WTC11 (cell line): ENCODE data around the gene PRSS8. TPM values are rescaled to one million over a fixed set of nuclear protein-coding genes. Genes with fewer than 3 reads are reported as not detected.
A peak's percentile ranks its signal among the peaks of the same experiment; 100 is the strongest.

ENCODE experiments used
- ATAC-seq: fragments of 200-7000 bp; cut with Tn5 transposase; 2 replicates; pipeline ENCODE4 v1.10.0; 2021; ENCODE audit warnings: mild to moderate bottlenecking, moderate library complexity
- CTCF ChIA-PET: fragments of 300-600 bp; sonication (Branson Sonifier 250); formaldehyde crosslinking; loops from one replicate; lab custom pipeline; 2021; ENCODE audit warnings: antibody characterized with exemption; lab: Charles Lee
- POLR2A ChIA-PET: fragments of 350-600 bp; sonication (Branson Sonifier 250); formaldehyde crosslinking; loops from one replicate; lab custom pipeline; 2021; ENCODE audit warnings: antibody characterized with exemption; lab: Charles Lee
- DNase-seq: peaks from one replicate; pipeline ENCODE4 v3.0.0; 2021; ENCODE audit warnings: low spot score
- H3K27ac Mint-ChIP-seq: 2 replicates; pipeline ENCODE4 v1.8.0; 2021; ENCODE audit warnings: mixed read lengths
- H3K27me3 Mint-ChIP-seq: 2 replicates; pipeline ENCODE4 v1.8.0; 2021; ENCODE audit warnings: low read depth, mild to moderate bottlenecking, moderate library complexity, mixed read lengths
- H3K36me3 Mint-ChIP-seq: 2 replicates; pipeline ENCODE4 v1.8.0; 2021; ENCODE audit warnings: mixed read lengths
- H3K4me1 Mint-ChIP-seq: 2 replicates; pipeline ENCODE4 v1.8.0; 2022; ENCODE audit warnings: mixed read lengths
- H3K4me3 Mint-ChIP-seq: 2 replicates; pipeline ENCODE4 v1.8.0; 2021; ENCODE audit warnings: mild to moderate bottlenecking, moderate library complexity, mixed read lengths
- H3K9me3 Mint-ChIP-seq: 2 replicates; pipeline ENCODE4 v1.8.0; 2021; ENCODE audit warnings: mixed read lengths
- CREM ChIP-seq: sonication (generic); formaldehyde crosslinking; IDR thresholded peaks from 2 replicates; pipeline ENCODE4 v1.8.1; 2022; ENCODE audit warnings: mild to moderate bottlenecking, missing genetic modification reagents, moderate library complexity
- E2F4 ChIP-seq: sonication (generic); formaldehyde crosslinking; IDR thresholded peaks from 2 replicates; pipeline ENCODE4 v1.8.1; 2022; ENCODE audit warnings: low read depth, mild to moderate bottlenecking, moderate library complexity, missing genetic modification reagents, borderline replicate concordance
- EMX1 ChIP-seq: fragments of 250-450 bp; sonication (Bioruptor Pico); IDR thresholded peaks from 2 replicates; pipeline ENCODE4 v1.8.0; 2021; ENCODE audit warnings: mild to moderate bottlenecking
- HMGA2 ChIP-seq: fragments of 250-450 bp; sonication (Bioruptor Pico); IDR thresholded peaks from 2 replicates; pipeline ENCODE4 v1.4.0; 2021; ENCODE audit warnings: mild to moderate bottlenecking, moderate library complexity
- HMGXB4 ChIP-seq: sonication (generic); formaldehyde crosslinking; IDR thresholded peaks from 2 replicates; pipeline ENCODE4 v1.8.1; 2023; ENCODE audit warnings: mild to moderate bottlenecking, moderate library complexity, missing genetic modification reagents
- JAZF1 ChIP-seq: fragments of 250-450 bp; sonication (Bioruptor Pico); IDR thresholded peaks from 2 replicates; pipeline ENCODE4 v1.9.0; 2021; ENCODE audit warnings: moderate library complexity, mild to moderate bottlenecking, inconsistent platforms
- NR1H2 ChIP-seq: sonication (generic); formaldehyde crosslinking; IDR thresholded peaks from 2 replicates; pipeline ENCODE4 v1.9.0; 2021; ENCODE audit warnings: mild to moderate bottlenecking, moderate library complexity, missing genetic modification reagents
- NR3C1 ChIP-seq: sonication (generic); formaldehyde crosslinking; conservative IDR thresholded peaks from 2 replicates; pipeline ENCODE4 v1.8.1; 2023; ENCODE audit warnings: low read depth, mild to moderate bottlenecking, missing genetic modification reagents
- PRDM15 ChIP-seq: sonication (generic); formaldehyde crosslinking; IDR thresholded peaks from 2 replicates; pipeline ENCODE4 v1.8.0; 2022; ENCODE audit warnings: missing genetic modification reagents
- RELA ChIP-seq: sonication (generic); formaldehyde crosslinking; IDR thresholded peaks from 2 replicates; pipeline ENCODE4 v1.8.1; 2022; ENCODE audit warnings: missing genetic modification reagents, mild to moderate bottlenecking, borderline replicate concordance
- SMAD3 ChIP-seq: sonication (generic); formaldehyde crosslinking; IDR thresholded peaks from 2 replicates; pipeline ENCODE4 v1.8.0; 2022; ENCODE audit warnings: missing genetic modification reagents, mild to moderate bottlenecking, borderline replicate concordance
- ZMAT4 ChIP-seq: fragments of 250-450 bp; sonication (Bioruptor Pico); IDR thresholded peaks from 2 replicates; pipeline ENCODE4 v1.9.0; 2021; ENCODE audit warnings: mild to moderate bottlenecking
- ZNF138 ChIP-seq: sonication (generic); formaldehyde crosslinking; conservative IDR thresholded peaks from 2 replicates; pipeline ENCODE4 v1.8.1; 2022; ENCODE audit warnings: mild to moderate bottlenecking, moderate library complexity, missing genetic modification reagents
- ZNF423 ChIP-seq: fragments of 250-450 bp; sonication (Bioruptor Pico); IDR thresholded peaks from 2 replicates; pipeline ENCODE4 v2.1.2; 2022; ENCODE audit warnings: mild to moderate bottlenecking, moderate library complexity
- total RNA-seq: library from RNA; stranded (reverse); gene quantifications from 3 replicates; pipeline ENCODE4 v1.2.3, GENCODE V29; 2021
- TF ChIP-seq, protein P1 (sequence below): sonication (generic); formaldehyde crosslinking; IDR thresholded peaks from 2 replicates; pipeline ENCODE4 v1.8.1; 2023; ENCODE audit warnings: mild to moderate bottlenecking, missing genetic modification reagents
- TF ChIP-seq, protein P2 (sequence below): fragments of 250-450 bp; sonication (Bioruptor Pico); IDR thresholded peaks from 2 replicates; pipeline ENCODE4 v1.8.0; 2021; ENCODE audit warnings: mild to moderate bottlenecking
- TF ChIP-seq, protein P3 (sequence below): sonication (generic); formaldehyde crosslinking; conservative IDR thresholded peaks from 2 replicates; pipeline ENCODE4 v1.8.1; 2023; ENCODE audit warnings: mild to moderate bottlenecking, low read depth, missing genetic modification reagents, moderate library complexity
- TF ChIP-seq, protein P4 (sequence below): sonication (generic); formaldehyde crosslinking; IDR thresholded peaks from 2 replicates; pipeline ENCODE4 v1.8.0; 2022; ENCODE audit warnings: mild to moderate bottlenecking, missing genetic modification reagents
- TF ChIP-seq, protein P5 (sequence below): sonication (generic); formaldehyde crosslinking; IDR thresholded peaks from 2 replicates; pipeline ENCODE4 v1.8.1; 2022; ENCODE audit warnings: missing genetic modification reagents, borderline replicate concordance

Gene PRSS8
- total RNA-seq, 1 experiment from 2014 or later = 78.8 TPM

GRCh38 chr16:31147574-31147973 is 12.0 kb upstream of the PRSS8 start:
- Mint-ChIP-seq H3K27me3 (peaks cover 49% of the 10 kb centered on the region), H3K27ac (no peak overlapping the region), H3K4me1 (peaks cover 20% of the 10 kb centered on the region), H3K4me3 (peak overlapping the region; percentile 74), H3K9me3 (no peaks in the 10 kb centered on the region), H3K36me3 (no peaks in the 10 kb centered on the region)
- ChIA-PET POLR2A (interaction anchor here (1.9 kb wide), 1 partner anchor 33 kb away, joined by 7 read pairs; the partner anchor contains the start of gene FUS), CTCF (interaction anchor here (1.5 kb wide), 1 partner anchor 74 kb away, joined by 4 read pairs; the partner anchor contains the start of genes ZNF646 and ZNF668)
- no peak for TF ChIP-seq NR1H2 (CRISPR knock-in tag)
- no peak for TF ChIP-seq JAZF1 (CRISPR knock-in tag)
- TF ChIP-seq, protein P1, sequence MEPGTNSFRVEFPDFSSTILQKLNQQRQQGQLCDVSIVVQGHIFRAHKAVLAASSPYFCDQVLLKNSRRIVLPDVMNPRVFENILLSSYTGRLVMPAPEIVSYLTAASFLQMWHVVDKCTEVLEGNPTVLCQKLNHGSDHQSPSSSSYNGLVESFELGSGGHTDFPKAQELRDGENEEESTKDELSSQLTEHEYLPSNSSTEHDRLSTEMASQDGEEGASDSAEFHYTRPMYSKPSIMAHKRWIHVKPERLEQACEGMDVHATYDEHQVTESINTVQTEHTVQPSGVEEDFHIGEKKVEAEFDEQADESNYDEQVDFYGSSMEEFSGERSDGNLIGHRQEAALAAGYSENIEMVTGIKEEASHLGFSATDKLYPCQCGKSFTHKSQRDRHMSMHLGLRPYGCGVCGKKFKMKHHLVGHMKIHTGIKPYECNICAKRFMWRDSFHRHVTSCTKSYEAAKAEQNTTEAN (CRISPR knock-in tag) = no peak
- TF ChIP-seq ZNF138 (CRISPR knock-in tag) = no peak
- no peak for TF ChIP-seq SMAD3 (CRISPR knock-in tag)
- TF ChIP-seq, protein P2, sequence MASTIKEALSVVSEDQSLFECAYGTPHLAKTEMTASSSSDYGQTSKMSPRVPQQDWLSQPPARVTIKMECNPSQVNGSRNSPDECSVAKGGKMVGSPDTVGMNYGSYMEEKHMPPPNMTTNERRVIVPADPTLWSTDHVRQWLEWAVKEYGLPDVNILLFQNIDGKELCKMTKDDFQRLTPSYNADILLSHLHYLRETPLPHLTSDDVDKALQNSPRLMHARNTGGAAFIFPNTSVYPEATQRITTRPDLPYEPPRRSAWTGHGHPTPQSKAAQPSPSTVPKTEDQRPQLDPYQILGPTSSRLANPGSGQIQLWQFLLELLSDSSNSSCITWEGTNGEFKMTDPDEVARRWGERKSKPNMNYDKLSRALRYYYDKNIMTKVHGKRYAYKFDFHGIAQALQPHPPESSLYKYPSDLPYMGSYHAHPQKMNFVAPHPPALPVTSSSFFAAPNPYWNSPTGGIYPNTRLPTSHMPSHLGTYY (CRISPR knock-in tag) = no peak
- TF ChIP-seq HMGA2 = no peak
- TF ChIP-seq ZMAT4 (CRISPR knock-in tag) = no peak
- TF ChIP-seq E2F4 (CRISPR knock-in tag) = no peak
- no peak for TF ChIP-seq PRDM15 (CRISPR knock-in tag)
- TF ChIP-seq, protein P3, sequence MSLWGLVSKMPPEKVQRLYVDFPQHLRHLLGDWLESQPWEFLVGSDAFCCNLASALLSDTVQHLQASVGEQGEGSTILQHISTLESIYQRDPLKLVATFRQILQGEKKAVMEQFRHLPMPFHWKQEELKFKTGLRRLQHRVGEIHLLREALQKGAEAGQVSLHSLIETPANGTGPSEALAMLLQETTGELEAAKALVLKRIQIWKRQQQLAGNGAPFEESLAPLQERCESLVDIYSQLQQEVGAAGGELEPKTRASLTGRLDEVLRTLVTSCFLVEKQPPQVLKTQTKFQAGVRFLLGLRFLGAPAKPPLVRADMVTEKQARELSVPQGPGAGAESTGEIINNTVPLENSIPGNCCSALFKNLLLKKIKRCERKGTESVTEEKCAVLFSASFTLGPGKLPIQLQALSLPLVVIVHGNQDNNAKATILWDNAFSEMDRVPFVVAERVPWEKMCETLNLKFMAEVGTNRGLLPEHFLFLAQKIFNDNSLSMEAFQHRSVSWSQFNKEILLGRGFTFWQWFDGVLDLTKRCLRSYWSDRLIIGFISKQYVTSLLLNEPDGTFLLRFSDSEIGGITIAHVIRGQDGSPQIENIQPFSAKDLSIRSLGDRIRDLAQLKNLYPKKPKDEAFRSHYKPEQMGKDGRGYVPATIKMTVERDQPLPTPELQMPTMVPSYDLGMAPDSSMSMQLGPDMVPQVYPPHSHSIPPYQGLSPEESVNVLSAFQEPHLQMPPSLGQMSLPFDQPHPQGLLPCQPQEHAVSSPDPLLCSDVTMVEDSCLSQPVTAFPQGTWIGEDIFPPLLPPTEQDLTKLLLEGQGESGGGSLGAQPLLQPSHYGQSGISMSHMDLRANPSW (CRISPR knock-in tag) = no peak
- no peak for TF ChIP-seq EMX1 (CRISPR knock-in tag)
- TF ChIP-seq, protein P4, sequence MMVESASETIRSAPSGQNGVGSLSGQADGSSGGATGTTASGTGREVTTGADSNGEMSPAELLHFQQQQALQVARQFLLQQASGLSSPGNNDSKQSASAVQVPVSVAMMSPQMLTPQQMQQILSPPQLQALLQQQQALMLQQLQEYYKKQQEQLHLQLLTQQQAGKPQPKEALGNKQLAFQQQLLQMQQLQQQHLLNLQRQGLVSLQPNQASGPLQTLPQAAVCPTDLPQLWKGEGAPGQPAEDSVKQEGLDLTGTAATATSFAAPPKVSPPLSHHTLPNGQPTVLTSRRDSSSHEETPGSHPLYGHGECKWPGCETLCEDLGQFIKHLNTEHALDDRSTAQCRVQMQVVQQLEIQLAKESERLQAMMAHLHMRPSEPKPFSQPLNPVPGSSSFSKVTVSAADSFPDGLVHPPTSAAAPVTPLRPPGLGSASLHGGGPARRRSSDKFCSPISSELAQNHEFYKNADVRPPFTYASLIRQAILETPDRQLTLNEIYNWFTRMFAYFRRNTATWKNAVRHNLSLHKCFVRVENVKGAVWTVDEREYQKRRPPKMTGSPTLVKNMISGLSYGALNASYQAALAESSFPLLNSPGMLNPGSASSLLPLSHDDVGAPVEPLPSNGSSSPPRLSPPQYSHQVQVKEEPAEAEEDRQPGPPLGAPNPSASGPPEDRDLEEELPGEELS (CRISPR knock-in tag) = no peak
- no peak for TF ChIP-seq CREM (CRISPR knock-in tag)
- TF ChIP-seq ZNF423 = no peak
- TF ChIP-seq NR3C1 = no peak
- TF ChIP-seq, protein P5, sequence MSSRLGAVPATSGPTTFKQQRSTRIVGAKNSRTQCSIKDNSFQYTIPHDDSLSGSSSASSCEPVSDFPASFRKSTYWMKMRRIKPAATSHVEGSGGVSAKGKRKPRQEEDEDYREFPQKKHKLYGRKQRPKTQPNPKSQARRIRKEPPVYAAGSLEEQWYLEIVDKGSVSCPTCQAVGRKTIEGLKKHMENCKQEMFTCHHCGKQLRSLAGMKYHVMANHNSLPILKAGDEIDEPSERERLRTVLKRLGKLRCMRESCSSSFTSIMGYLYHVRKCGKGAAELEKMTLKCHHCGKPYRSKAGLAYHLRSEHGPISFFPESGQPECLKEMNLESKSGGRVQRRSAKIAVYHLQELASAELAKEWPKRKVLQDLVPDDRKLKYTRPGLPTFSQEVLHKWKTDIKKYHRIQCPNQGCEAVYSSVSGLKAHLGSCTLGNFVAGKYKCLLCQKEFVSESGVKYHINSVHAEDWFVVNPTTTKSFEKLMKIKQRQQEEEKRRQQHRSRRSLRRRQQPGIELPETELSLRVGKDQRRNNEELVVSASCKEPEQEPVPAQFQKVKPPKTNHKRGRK (CRISPR knock-in tag) = no peak
- TF ChIP-seq RELA (CRISPR knock-in tag) = no peak
- TF ChIP-seq HMGXB4 (CRISPR knock-in tag) = no peak
- no peak for DNase-seq
- no peak for ATAC-seq
